Measurements from ENCODE around the gene FGD3.

- TF ChIP-seq CTCF (optimal IDR thresholded peaks at IDR 0.05 in 1 of 3, IDR thresholded peaks at IDR 0.05 in 1 of 3, conservative IDR thresholded peaks at IDR 0.05 in 1 of 3; ENCODE audit: extremely low read depth in 1 of 3, insufficient read depth in 2 of 3, low read length in 3 of 3) (no peak), EZH2 (IDR thresholded peaks at IDR 0.05; ENCODE audit: low read length) (no peak)
Measured at GRCh38 chr9:92976431-92976830, 29.1 kb downstream of the FGD3 start.

Data from keratinocyte (primary cell).